ENCODE results near the gene SZT2. TPM values are rescaled to one million over a fixed set of nuclear protein-coding genes. Genes with fewer than 3 reads are reported as not detected.

Gene SZT2
- total RNA-seq, 6 experiments from 2014 or later = 17.2 to 21.8 (median 21.3) TPM

DNA sequence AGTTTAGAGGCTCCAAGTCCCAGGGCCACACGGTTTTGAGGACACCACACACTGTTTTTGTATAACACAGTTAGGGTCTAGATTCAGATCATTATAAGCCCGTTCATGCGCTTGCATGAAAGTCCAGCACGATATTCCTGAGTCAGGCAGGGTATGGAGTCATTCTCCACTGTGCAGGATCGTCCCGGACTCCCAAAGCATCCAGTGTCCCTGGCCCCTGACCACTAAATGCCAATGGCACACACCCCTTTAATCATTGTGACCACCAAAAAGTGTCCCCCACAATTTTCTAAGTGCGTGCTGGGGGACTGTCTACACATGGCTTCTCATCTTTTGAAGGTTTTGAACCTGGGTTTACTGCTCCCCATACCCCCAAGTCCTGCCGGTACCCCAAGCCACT is 113.8 kb downstream of the SZT2 start:
- Mint-ChIP-seq H3K36me3 (ENCODE audit: low read depth) (no peaks in the 10 kb centered on the region), H3K27me3 (ENCODE audit: insufficient read depth) (peaks cover 3% of the 10 kb centered on the region), H3K9me3 (no peaks in the 10 kb centered on the region), H3K4me3 (no peak overlapping the region), H3K4me1 (ENCODE audit: low read depth) (peaks cover 13% of the 10 kb centered on the region; the same call in 1 of the 2 replicates), H3K27ac (no peak overlapping the region)
- TF ChIP-seq, protein P1, sequence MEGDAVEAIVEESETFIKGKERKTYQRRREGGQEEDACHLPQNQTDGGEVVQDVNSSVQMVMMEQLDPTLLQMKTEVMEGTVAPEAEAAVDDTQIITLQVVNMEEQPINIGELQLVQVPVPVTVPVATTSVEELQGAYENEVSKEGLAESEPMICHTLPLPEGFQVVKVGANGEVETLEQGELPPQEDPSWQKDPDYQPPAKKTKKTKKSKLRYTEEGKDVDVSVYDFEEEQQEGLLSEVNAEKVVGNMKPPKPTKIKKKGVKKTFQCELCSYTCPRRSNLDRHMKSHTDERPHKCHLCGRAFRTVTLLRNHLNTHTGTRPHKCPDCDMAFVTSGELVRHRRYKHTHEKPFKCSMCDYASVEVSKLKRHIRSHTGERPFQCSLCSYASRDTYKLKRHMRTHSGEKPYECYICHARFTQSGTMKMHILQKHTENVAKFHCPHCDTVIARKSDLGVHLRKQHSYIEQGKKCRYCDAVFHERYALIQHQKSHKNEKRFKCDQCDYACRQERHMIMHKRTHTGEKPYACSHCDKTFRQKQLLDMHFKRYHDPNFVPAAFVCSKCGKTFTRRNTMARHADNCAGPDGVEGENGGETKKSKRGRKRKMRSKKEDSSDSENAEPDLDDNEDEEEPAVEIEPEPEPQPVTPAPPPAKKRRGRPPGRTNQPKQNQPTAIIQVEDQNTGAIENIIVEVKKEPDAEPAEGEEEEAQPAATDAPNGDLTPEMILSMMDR (IDR thresholded peaks at IDR 0.05) = no peak
- no peak for DNase-seq

Small RNA genes within 50 kb of the gene (microRNA-seq; reads per million reads assigned to microRNA genes)
- gene MIR6734 = 20.1 reads per million, percentile 26 among the genes with 10 or more reads in this experiment
- 2.3 reads per million for gene MIR6735

Other genes with a start within 250 kb of the SZT2 start
- gene EBNA1BP2, start 217.6 kb upstream of the SZT2 start, total RNA-seq (2021; fragmentation: NEBNext Ultra II Directional; extraction: Animal tissue kit (Norgen Biotek cat#: 25700)) = 100 to 1,000 TPM; 107 to 146 (median 134) TPM
- under 1 TPM; 0.14 to 0.75 (median 0.19) TPM for gene CFAP57, start 217.6 kb upstream of the SZT2 start, total RNA-seq (2021; fragmentation: NEBNext Ultra II Directional; extraction: Animal tissue kit (Norgen Biotek cat#: 25700))
- not detected for gene TMEM125, start 119.9 kb upstream of the SZT2 start, total RNA-seq (2021; fragmentation: NEBNext Ultra II Directional; extraction: Animal tissue kit (Norgen Biotek cat#: 25700))
- not detected for gene C1orf210, start 104.3 kb upstream of the SZT2 start, total RNA-seq (2021; fragmentation: NEBNext Ultra II Directional; extraction: Animal tissue kit (Norgen Biotek cat#: 25700))
- 1 to 10 TPM in 1 of 6 experiments, under 1 TPM in 4, not detected in 1; 0.33 to 1.2 (median 0.54) TPM for gene TIE1, start 88.9 kb upstream of the SZT2 start, total RNA-seq (2021; fragmentation: NEBNext Ultra II Directional; extraction: Animal tissue kit (Norgen Biotek cat#: 25700))
- gene MPL, start 52.1 kb upstream of the SZT2 start, total RNA-seq (2021; fragmentation: NEBNext Ultra II Directional; extraction: Animal tissue kit (Norgen Biotek cat#: 25700)) = not detected
- 100 to 1,000 TPM in 5 of 6 experiments, 10 to 100 TPM in 1; 87.0 to 221 (median 183) TPM for gene CDC20, start 30.9 kb upstream of the SZT2 start, total RNA-seq (2021; fragmentation: NEBNext Ultra II Directional; extraction: Animal tissue kit (Norgen Biotek cat#: 25700))
- 100 to 1,000 TPM; 137 to 185 (median 160) TPM for gene ELOVL1, start 21.9 kb upstream of the SZT2 start, total RNA-seq (2021; fragmentation: NEBNext Ultra II Directional; extraction: Animal tissue kit (Norgen Biotek cat#: 25700))
- 10 to 100 TPM; 56.0 to 64.0 (median 60.8) TPM for gene MED8, start 99 bp upstream of the SZT2 start, total RNA-seq (2021; fragmentation: NEBNext Ultra II Directional; extraction: Animal tissue kit (Norgen Biotek cat#: 25700))
- 10 to 100 TPM; 45.6 to 71.1 (median 61.7) TPM for gene HYI, start 64.0 kb downstream of the SZT2 start, total RNA-seq (2021; fragmentation: NEBNext Ultra II Directional; extraction: Animal tissue kit (Norgen Biotek cat#: 25700))
- 100 to 1,000 TPM in 4 of 6 experiments, 10 to 100 TPM in 2; 94.3 to 119 (median 109) TPM for gene PTPRF, start 141.0 kb downstream of the SZT2 start, total RNA-seq (2021; fragmentation: NEBNext Ultra II Directional; extraction: Animal tissue kit (Norgen Biotek cat#: 25700))